GM12892 (cell line): ENCODE measurements around the gene ZCCHC8.
A peak's percentile ranks its signal among the peaks of the same experiment; 100 is the strongest.

Source experiments
- POLR2A ChIP-seq: IDR thresholded peaks from 2 replicates; pipeline ENCODE4 v1.6.1; 2011; ENCODE audit warnings: low read depth, low read length, control low read depth
- TAF1 ChIP-seq: IDR thresholded peaks from 2 replicates; pipeline ENCODE4 v1.6.1; 2011; ENCODE audit warnings: low read depth, mild to moderate bottlenecking, control low read depth, low read length, borderline replicate concordance

DNA sequence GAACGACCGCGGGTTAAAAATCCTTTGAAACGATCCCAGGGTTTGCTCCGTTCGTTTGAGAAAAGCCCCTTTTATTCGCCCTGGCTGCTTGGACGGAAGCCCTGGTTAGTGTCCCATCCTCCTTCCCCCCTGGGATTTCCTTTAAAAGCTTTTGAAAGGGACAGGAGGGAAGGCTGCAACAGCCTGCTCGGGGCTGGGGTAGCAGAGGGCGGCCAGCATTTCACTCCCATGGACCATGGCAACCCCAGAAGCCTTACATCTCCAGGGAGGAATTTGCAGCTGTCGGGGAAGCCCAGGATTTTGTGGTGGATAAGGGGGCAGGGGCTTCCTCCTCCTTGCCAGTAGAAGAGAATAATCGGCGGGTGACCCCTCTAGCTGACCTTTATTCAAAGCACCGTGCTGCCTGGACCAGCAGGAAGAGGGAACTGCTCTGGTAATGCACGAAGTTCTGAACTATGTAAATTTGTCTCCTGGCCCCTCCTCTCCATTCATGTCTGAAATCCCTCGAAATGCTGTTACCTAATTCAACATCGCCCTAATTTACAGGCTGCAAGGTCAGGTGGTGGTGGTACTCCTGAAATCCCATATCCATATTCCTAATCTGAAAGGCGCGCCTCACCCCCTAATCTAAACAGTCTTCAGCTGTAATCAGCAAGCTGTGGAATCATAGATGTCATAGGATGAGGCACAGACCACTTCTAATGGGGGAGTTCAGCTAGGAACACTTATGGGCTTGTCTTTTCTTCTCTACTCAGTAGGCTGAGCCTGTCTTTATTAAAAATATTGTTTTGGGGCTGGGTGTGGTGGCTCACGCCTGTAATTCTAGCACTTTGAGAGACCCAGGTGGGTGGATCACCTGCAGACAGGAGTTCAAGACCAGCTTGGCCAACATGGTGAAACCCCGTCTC lies 77.2 kb downstream of the ZCCHC8 start:
- TF ChIP-seq TAF1 (no peak), POLR2A (peak; percentile 36; the same call in 1 of the 2 replicates)
